HEK293T (cell line): Measurements from ENCODE around the gene PACS2.

Experiments
- ARNT ChIP-seq: fragments of 450-650 bp; IDR thresholded peaks from 2 replicates; pipeline ENCODE4 v1.6.1; 2017; ENCODE audit warnings: mild to moderate bottlenecking
- BHLHE40 ChIP-seq: fragments of 450-650 bp; IDR thresholded peaks from 2 replicates; pipeline ENCODE4 v1.6.1; 2016; ENCODE audit warnings: mild to moderate bottlenecking, moderate library complexity, borderline replicate concordance
- CTBP1 ChIP-seq: fragments of 450-650 bp; IDR thresholded peaks from 2 replicates; pipeline ENCODE4 v1.6.1; 2016; ENCODE audit warnings: borderline replicate concordance
- FOXA1 ChIP-seq: fragments of 450-650 bp; IDR thresholded peaks from 2 replicates; pipeline ENCODE4 v1.6.1; 2016; ENCODE audit warnings: mild to moderate bottlenecking
- FOXK2 ChIP-seq: fragments of 450-650 bp; IDR thresholded peaks from 2 replicates; pipeline ENCODE4 v1.6.1; 2016; ENCODE audit warnings: mild to moderate bottlenecking
- FOXM1 ChIP-seq: fragments of 450-650 bp; IDR thresholded peaks from 2 replicates; pipeline ENCODE4 v1.6.1; 2017; ENCODE audit warnings: mild to moderate bottlenecking, borderline replicate concordance
- HDGF ChIP-seq: fragments of 450-650 bp; IDR thresholded peaks from 2 replicates; pipeline ENCODE4 v1.6.1; 2017; ENCODE audit warnings: antibody characterized with exemption, borderline replicate concordance
- LEF1 ChIP-seq: fragments of 450-650 bp; IDR thresholded peaks from 2 replicates; pipeline ENCODE4 v1.6.1; 2017; ENCODE audit warnings: mild to moderate bottlenecking, borderline replicate concordance
- NFRKB ChIP-seq: fragments of 450-650 bp; IDR thresholded peaks from 2 replicates; pipeline ENCODE4 v1.6.1; 2016; ENCODE audit warnings: mild to moderate bottlenecking, moderate library complexity
- SP1 ChIP-seq: fragments of 450-650 bp; IDR thresholded peaks from 2 replicates; pipeline ENCODE4 v1.6.1; 2017
- SUZ12 ChIP-seq: fragments of 450-650 bp; IDR thresholded peaks from 2 replicates; pipeline ENCODE4 v1.6.1; 2016; ENCODE audit warnings: mild to moderate bottlenecking
- TARDBP ChIP-seq: fragments of 450-650 bp; IDR thresholded peaks from 2 replicates; pipeline ENCODE4 v1.6.1; 2016
- ZNF384 ChIP-seq: fragments of 450-650 bp; IDR thresholded peaks from 2 replicates; pipeline ENCODE4 v1.6.1; 2016
- TF ChIP-seq, protein P1 (sequence below): fragments of 450-650 bp; IDR thresholded peaks from 2 replicates; pipeline ENCODE4 v1.6.1; 2016

- no peak for TF ChIP-seq SUZ12
- TF ChIP-seq FOXA1, result no peak
- no peak for TF ChIP-seq SP1
- no peak for TF ChIP-seq FOXM1
- no peak for TF ChIP-seq NFRKB
- no peak for TF ChIP-seq BHLHE40
- no peak for TF ChIP-seq FOXK2
- TF ChIP-seq, protein P1, sequence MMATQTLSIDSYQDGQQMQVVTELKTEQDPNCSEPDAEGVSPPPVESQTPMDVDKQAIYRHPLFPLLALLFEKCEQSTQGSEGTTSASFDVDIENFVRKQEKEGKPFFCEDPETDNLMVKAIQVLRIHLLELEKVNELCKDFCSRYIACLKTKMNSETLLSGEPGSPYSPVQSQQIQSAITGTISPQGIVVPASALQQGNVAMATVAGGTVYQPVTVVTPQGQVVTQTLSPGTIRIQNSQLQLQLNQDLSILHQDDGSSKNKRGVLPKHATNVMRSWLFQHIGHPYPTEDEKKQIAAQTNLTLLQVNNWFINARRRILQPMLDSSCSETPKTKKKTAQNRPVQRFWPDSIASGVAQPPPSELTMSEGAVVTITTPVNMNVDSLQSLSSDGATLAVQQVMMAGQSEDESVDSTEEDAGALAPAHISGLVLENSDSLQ, result no peak
- no peak for TF ChIP-seq TARDBP
- no peak for TF ChIP-seq HDGF
- TF ChIP-seq CTBP1, result no peak
- no peak for TF ChIP-seq ZNF384
- no peak for TF ChIP-seq LEF1
- no peak for TF ChIP-seq ARNT
Measured at GRCh38 chr14:105376521-105377440, 62.2 kb downstream of the PACS2 start.
